AG10803 (cell line): ENCODE data around the gene ASXL1.
"Not testable (repeated sequence)": the region's sequence is repeated elsewhere in the genome, so short reads cannot be mapped to it uniquely, and the experiment has no call there.

Experiments
- DNase-seq: peaks from one replicate; pipeline ENCODE4 v3.0.0; 2010; ENCODE audit warnings: low read depth
- H3K4me3 ChIP-seq: 2 replicates; pipeline ENCODE4 v1.5.1; 2011; ENCODE audit warnings: mild to moderate bottlenecking, low read length, control low read depth
- TF ChIP-seq, protein P1 (sequence below): conservative IDR thresholded peaks from 2 replicates; pipeline ENCODE4 v1.5.1; 2011; ENCODE audit warnings: mild to moderate bottlenecking, low read length, control low read depth, inconsistent platforms

The ASXL1 gene

DNA sequence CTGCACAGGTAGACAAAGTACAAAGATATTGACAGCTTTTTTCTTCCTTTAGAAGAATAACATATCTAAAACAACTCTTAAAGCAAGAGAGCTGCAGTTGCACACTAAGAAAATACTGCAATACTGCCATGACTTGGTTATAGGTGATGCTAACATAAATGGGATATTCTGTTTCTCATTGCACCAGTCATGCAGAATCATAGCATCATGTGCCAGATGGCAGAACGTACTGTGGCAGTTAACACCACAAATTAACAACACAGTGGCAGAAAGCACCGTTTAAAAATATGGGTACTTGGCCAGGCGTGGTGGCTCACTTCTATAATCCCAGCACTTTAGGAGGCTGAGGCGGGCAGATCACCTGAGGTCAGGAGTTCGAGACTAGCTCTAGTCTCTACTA, 7.4 kb downstream of the ASXL1 start:
- no peak overlapping the region for H3K4me3 ChIP-seq
- no peak for DNase-seq
- TF ChIP-seq, protein P1, sequence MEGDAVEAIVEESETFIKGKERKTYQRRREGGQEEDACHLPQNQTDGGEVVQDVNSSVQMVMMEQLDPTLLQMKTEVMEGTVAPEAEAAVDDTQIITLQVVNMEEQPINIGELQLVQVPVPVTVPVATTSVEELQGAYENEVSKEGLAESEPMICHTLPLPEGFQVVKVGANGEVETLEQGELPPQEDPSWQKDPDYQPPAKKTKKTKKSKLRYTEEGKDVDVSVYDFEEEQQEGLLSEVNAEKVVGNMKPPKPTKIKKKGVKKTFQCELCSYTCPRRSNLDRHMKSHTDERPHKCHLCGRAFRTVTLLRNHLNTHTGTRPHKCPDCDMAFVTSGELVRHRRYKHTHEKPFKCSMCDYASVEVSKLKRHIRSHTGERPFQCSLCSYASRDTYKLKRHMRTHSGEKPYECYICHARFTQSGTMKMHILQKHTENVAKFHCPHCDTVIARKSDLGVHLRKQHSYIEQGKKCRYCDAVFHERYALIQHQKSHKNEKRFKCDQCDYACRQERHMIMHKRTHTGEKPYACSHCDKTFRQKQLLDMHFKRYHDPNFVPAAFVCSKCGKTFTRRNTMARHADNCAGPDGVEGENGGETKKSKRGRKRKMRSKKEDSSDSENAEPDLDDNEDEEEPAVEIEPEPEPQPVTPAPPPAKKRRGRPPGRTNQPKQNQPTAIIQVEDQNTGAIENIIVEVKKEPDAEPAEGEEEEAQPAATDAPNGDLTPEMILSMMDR, result no peak

DNA sequence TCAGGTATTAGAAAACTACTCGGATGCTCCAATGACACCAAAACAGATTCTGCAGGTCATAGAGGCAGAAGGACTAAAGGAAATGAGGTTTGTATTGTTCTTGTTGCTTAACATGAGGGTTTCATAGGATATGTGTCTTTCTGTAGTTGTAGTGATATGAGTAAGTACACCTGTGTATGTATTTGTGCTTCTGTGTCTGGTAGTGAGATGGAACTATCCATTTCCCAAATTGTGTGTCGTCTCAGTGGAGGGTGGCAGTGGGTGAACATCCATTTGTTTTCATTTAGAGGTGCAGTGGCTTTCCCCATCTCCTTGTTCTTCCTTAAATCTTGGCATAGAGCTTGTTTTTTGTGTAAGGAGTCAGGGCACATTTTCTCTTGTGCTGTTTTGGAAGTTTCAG, 8.2 kb downstream of the ASXL1 start:
- no peak overlapping the region for H3K4me3 ChIP-seq
- DNase-seq, result no peak
- TF ChIP-seq, protein P1, result no peak

DNA sequence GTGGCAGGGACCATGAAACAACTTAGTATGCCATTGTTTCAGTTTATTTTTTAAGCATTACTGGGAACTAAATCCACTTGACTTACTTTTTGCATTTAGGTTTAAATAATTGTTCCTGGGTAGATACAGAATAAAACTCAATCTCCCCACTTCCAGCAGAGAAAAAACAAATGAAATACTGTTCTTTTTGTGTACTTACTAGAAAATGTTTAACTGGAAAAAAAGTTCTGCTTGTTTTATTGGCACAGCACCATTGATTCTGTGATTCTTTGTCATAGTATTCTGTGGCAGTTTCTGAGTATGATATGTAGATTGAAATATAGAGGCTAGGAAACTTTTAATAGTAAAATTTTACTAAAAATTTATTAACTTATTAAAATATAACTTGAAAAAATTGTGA, 10.2 kb downstream of the ASXL1 start:
- no peak overlapping the region for H3K4me3 ChIP-seq
- TF ChIP-seq, protein P1, result no peak
- DNase-seq, result no peak

DNA sequence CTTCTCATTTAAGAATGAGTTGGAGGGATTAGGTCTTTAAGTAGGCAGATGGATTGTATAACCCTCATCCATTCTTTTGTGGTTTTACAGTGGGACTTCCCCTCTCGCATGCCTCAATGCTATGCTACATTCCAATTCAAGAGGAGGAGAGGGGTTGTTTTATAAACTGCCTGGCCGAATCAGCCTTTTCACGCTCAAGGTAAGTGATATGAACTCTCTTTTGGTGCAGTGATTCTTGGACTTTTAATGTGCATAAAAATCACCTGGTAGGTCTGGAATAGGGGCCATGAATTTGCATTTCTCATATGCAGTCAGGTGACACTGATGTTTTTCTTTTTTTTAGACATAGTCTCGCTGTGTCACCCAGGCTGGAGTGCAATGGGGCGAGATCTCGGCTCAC, 10.8 kb downstream of the ASXL1 start:
- no peak overlapping the region for H3K4me3 ChIP-seq
- TF ChIP-seq, protein P1, result no peak
- peak; percentile 35 for DNase-seq

DNA sequence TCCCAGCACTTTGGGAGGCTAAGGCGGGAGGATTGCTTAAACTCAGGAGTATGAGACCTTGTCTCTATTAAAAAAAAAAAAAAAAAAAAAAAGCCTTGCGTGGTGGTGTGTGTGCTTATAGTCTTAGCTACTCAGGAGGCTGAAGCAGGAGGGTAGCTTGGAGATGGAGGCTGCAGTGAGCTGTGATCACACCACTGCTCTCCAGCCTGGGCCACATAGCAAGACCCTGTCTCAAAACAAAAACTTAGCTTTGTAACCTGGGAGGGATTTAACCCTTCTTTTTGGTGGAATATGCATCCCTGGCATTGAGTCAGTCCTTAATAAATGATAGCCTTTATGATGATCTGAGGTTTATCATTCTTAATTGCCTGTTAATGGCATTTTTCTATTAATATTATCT, 12.8 kb downstream of the ASXL1 start:
- no peak overlapping the region for H3K4me3 ChIP-seq
- TF ChIP-seq, protein P1, result no peak
- DNase-seq, result no peak

DNA sequence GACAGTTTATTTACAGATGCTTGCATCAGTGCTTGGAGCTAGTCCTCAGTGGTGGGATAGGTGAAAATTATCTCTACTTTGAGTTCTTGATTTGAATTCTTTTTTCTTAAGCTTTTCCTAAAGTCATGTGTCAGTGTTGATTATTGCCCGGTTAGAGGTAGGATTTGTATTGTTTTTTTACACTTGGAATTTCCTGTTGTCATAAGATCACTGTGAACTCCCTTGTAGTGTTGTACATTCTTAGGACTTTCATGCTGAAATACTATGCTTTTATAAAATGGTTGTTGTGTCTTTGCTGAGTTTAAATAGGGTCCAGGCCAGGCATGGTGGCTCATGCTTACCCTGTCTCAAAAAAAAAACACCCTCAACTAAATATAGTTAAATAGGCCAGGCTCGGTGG, 20.3 kb downstream of the ASXL1 start:
- no peak for DNase-seq
- TF ChIP-seq, protein P1, result no peak
- H3K4me3 ChIP-seq, result no peak overlapping the region

DNA sequence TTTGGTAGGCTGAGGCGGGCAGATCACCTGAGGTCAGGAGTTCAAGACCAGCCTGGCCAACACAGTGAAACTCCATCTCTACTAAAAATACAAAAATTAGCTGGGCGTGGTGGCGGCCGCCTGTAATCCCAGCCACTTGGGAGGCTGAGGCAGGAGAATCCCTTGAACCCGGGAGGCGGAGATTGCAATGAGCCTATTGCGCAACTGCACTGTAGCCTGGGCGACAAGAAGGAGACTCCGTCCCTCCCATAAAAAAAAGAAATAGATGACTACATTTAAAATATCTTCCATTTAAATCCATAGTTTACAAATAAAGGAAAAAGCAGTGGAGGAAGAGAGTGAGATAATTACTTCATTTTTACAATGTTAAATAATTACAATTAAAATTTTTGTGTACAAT, 21.9 kb downstream of the ASXL1 start:
- DNase-seq, H3K4me3 ChIP-seq: not testable (repeated sequence)

DNA sequence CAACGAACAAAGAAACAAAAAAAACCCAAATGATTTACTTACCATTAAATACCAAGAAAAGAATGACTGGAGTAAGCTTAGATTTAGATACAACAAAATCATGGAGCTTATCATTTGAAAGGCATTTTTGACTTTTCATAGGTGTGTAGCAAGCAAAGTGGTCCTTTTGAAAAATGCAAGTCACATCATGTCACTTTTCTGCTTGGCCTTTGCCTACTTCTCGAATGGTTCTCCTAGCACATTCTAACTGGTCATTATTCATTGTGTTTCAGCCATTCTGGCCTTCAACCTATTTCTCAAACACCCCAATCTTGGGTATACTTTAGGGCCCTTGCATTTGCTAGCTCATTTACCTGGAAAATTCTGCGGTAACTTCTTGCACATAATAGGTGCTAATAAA, 22.6 kb downstream of the ASXL1 start:
- DNase-seq, result no peak
- no peak overlapping the region for H3K4me3 ChIP-seq
- TF ChIP-seq, protein P1, result no peak
